Measurements from ENCODE around the gene EML6.

The EML6 gene

DNA sequence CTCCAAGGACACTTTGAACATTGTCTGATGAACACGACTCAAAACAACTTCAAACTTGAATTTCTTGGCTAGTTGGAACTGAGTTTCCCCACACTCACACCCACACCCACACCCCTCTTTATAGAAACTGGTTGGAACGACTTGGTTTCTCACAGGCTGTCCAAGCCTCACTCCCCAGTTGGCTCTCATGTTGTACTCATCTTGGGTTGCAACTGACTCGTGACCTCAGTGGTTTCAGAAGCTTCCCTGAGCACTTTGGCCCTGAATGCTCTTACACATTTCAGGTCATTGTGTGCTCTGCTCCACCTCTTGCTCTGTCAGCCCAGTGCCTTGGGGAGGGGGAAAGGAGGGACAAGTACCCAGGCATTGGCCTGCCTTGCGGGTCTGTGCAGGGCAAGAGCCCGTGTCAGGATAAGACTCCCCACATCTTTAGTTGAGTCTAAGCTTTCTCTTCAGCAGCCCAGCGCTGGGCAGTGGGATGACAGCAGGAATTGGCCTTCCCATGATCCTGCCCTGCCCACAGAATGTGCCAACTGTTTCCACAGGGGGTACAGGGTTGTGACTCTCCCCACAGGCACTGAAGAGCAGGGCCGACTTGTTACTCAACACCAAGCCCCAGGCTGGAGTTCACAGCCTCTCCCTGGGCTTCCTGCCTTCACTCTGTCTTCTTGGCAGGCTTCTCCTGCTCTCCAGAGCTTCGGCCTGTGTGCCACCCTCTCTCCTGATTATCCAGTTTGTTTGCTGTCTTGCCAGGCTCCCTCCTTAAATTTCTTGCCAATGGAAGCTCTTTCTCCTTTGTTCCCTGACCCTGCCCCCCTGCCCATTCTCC is 222.1 kb downstream of the EML6 start:
- DNase-seq (ENCODE audit: low read depth, low spot score) = no peak

DNA sequence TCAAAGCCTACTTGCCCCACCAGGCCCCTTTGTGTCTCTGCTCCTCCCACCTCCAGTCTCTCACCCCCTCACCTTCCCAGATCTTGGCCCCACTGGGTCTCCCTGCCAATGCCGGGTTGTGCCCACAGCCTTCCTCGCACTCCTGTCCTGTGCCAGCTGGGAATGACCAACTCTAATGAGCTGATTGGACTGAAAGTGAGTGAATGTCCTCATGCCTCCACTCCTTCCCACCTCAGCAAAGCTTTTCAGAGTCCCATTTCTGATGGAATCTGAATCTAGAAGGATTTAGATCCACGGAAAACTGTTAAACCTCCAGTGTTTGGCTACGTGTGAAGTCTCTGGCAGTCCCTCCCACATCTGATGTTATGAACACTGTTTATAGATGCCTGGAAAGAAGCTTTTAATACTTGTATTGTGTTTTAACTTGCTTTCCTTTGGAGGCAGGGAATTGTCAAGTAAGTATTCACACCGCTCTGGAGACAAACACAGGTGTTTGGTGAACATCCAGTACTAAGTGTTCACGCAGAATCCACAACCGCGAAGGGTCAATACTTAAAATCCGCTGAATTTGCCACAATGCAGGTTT is 222.9 kb downstream of the EML6 start:
- no peak for DNase-seq (ENCODE audit: low read depth, low spot score)

DNA sequence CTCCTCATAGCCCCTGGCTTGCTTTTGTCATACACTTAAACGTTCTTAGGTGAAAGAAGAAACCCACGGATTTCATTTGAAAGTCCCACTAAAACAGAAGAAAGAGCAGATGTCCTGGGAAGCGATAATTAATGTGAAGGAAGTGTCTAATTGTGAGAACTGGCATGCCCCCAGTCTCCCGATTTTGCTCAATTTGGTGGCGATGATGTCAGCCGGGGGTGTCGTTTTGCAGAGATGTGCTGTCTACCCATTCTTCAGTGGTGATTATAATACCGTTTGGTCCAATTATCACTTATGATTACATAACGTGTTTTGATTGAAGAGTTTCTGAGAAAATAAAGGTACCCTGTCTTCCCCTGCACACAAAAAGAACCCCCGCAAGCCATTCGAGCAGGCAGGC is 223.7 kb downstream of the EML6 start:
- DNase-seq (ENCODE audit: low read depth, low spot score) = no peak

DNA sequence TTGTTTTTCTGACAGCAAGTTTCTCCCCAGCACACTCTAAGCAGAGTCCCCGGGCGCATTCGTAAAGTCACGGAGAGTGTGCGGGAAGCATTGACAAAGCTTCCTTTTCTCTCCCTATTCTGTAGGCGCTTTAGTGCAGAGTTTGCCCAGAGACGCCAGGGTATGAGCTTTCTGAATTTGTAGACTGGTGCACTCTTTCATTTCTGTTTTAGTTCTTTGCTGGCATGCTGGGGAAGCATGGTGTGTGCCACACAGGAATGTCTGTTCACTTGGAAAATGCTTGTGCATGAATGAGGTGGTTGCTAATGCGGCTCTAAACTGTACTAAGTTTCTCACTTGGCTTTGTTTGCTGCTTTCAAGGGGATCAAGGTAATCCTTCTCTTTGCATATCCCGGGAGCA is 224.2 kb downstream of the EML6 start:
- DNase-seq (ENCODE audit: low read depth, low spot score) = no peak

DNA sequence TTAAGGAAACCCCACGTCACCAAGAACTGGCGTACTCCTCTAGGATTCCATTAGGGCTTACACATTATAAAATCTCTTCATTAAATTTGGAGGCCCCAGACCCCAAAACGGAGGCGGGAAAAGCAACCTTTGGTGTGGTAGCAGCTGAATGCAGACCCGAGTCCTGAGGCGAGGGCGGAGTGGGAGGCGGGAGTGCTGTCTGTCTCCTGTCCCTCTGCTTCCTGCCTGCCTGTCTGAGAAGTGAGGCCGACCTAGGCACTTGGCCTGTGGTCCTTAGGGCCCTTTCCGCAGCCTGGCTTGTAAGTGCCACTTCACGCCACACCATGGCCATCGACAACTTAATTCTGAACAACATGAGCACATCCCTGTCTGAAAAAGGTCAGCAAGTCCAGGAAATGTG is 224.7 kb downstream of the EML6 start:
- DNase-seq (ENCODE audit: low read depth, low spot score) = no peak

DNA sequence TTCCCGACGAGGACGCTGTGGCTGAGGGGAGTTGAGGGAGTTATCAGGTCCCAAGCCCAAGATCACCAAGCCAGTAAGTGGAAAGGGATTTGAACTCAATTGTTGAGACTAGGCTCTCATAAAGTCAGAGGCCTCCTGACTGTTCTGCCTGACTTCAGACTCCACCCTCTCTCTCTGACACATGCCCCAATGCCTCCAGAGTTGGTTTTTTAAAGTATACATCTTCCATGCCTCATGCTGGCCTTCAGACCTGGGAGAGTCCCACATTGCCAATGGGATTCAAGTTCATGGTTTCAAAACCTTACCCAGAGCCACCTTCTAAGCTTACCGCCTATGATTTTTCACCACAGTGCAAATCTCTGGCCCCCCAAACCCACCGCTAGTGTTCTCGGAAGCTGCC is 226.0 kb downstream of the EML6 start:
- no peak for DNase-seq (ENCODE audit: low read depth, low spot score)

DNA sequence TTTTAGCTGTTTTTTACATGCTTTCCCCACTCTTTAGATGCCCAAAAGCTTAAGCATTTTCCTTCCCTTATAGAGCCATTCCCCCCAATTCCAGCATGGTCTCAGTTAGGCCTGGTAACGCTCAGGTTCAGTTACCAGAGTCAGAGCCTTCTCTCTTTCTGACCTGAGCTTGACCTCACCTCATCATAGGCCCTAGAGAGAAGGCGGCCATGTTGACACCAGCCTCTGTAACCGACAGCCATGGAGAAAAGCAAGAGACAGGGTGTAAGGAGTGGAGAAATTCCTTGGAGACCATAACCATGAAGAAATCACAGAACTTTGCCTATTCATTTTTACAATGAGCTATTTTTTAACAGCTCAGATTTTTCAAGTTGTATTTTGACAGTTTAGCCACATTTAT is 227.3 kb downstream of the EML6 start:
- no peak for DNase-seq (ENCODE audit: low read depth, low spot score)

DNA sequence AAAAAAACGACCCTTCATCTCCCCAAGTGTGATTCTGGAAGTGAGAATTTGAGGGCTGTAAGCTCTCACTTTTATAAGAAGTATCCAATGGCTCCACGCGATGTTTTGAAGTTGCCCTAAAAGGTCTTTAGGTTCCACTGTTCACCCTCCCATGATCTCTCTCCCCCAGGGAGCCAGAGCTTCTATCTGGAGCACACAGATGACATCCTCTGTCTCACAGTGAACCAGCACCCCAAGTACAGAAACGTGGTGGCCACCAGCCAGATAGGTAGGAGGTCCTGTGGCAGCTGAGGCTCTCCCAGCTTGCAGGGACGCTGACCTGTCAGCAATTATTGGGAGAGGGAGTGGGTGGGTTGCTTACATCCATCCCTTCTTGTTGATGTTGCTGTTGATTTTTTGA is 229.0 kb downstream of the EML6 start:
- no peak for DNase-seq (ENCODE audit: low read depth, low spot score)

DNA sequence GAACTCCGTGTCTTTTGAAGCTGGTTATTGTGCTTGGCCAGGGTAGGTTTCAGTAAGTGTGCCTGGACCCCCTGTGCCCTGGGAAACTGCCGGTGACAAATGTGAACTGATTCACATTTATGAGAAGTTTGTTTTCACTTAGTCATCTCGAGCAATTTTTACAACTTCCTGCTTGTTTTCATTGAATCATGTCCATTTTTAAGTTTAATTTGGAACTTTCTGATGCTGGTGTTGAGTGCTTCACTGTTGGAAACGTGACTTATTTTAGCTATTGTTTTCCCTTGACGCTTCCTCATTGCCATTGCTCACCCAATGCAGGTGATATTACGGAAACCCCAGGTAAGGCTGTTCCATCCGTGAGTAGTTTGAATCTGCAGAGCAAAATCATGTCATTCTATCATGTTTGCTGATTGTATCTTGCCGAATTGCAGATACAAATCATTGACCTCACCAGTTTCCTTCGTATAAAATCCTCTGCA is 229.6 kb downstream of the EML6 start:
- DNase-seq (ENCODE audit: low read depth, low spot score) = no peak

DNA sequence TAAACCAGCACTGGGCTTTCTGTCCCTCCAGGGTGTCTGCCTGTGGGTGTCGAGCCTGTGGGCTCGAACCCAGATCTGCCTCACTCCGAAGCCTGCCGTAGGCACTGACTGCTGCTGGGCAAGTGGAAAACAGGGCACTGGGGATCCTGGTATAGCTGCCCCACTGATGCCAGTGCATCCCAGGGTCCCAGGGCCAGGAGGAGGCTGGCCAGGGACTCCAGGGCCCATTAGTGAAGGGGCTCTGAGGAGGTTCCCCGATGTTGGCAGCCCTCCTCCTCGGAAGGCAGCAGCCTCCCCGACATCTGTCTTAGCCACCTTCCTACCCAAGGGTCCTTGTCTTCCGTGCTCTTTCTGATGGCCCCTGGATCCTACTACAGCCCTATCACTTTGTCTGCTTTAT is 230.7 kb downstream of the EML6 start:
- DNase-seq (ENCODE audit: low read depth, low spot score) = no peak

DNA sequence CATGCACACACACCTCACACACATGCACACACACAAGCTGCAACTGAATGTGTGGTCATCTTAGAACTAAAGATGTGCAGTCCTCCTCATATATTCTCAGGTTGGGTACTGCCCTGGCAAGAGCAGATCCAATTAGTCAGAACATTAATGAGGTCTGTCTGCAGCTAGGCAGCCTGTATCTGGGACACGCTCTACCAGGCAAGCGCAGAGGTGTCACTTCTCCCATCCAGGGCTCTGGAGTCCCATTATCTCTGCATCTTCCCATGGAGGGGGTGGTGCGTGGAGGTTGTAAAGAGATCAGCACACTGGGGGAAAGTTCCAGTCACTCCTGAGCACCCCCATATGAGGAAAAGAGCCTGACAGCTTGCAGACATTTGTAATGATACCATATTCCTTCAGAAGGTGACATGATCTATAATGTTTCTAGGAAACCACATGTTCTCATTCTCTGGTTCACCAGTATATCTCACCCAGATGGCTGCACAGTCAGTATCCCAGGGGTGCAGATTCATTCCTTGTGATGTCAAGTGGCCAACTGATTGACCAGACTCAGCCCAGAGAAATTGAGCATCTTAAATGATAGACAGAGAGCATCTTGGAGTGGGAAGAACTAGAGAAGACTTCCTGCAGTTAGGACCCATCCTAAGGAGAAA is 231.4 kb downstream of the EML6 start:
- no peak for DNase-seq (ENCODE audit: low read depth, low spot score)

DNA sequence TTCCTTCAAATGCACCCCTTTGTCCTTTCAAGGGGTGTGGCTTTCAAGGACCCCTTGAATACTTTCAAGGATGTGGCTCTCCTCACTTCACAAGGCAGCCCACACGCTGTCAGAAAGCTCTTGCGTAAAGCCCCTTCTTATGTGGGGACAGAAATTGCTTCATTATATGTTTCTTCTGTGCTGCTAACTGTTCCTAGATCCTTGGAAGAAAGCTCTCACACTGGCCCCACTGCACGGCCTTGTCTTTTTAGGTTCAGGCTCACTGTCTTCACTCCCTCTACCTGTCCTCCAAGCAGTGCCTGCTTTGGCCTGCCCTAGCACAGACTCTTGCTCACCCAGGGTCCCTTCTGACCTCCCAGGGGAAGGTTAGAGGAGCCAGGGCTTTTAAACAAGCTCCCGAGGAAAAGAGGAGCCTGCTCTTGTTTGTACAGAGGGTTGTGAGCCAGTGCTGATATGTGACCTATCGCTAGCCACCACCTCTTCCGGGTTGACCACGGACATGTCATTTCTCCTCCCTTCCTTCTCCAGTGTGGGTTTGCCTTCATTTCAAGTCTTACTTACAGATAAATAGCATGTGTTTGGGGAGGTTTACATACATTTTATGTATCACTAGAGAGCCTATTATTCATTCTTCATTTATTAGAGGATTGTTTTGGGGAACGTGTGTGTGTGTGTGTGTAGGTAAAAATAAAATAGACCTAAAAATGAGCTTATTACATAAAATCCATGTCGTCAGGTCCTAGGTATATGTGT is 232.1 kb downstream of the EML6 start:
- no peak for DNase-seq (ENCODE audit: low read depth, low spot score)

DNA sequence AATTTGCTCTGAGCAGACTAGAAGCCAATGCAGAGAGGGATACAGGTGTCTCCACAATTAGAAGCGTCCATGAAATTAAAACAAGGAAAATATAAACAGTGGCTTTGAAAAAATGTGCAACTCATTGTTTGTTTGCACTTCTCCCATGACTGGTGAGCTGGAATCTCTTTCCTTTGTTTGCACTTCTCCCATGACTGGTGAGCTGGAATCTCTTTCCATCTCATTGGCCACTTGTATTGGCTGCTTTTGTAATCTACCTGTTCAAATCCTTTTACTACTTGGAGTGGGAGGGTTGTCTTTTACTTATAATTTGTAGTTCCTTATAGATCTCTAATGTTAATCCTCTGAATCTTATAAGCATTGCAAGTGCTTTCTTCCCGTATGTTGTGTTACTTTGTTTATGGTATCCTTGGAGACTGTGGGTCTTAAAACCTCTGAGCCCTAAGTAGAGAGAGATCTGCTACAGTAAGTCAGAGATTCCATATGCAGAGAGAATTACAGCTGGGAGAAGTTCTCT is 232.7 kb downstream of the EML6 start:
- no peak for DNase-seq (ENCODE audit: low read depth, low spot score)

DNA sequence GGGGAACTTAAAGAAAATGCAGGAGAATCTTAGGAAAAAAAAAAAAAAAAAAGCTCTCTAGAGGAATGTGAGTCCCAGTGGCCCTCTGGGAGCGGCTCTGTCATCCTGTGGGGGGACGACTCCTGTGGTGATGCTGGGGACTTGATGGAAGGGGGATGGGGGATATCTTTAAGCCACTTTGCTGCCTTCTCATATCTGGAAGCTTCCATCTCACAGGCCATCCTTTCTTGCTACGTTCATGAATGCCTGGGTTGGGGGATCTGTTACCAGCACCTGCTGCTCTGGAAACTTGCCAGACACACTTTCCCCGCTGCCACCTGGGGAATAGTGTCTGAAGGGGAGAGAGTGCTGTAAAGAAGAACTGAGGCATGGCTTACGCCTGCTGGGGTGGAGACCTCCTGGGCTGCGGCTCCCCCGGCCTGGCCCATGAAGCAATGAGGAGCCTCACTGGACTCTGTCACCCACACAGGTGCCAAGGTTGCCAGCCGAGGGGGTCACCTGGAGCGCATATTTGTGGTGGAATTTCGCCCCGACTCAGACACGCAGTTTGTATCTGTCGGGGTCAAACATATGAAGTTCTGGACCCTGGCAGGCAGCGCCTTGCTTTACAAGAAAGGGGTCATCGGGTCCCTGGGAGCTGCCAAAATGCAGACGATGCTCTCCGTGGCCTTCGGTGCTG is 234.0 kb downstream of the EML6 start:
- no peak for DNase-seq (ENCODE audit: low read depth, low spot score)

DNA sequence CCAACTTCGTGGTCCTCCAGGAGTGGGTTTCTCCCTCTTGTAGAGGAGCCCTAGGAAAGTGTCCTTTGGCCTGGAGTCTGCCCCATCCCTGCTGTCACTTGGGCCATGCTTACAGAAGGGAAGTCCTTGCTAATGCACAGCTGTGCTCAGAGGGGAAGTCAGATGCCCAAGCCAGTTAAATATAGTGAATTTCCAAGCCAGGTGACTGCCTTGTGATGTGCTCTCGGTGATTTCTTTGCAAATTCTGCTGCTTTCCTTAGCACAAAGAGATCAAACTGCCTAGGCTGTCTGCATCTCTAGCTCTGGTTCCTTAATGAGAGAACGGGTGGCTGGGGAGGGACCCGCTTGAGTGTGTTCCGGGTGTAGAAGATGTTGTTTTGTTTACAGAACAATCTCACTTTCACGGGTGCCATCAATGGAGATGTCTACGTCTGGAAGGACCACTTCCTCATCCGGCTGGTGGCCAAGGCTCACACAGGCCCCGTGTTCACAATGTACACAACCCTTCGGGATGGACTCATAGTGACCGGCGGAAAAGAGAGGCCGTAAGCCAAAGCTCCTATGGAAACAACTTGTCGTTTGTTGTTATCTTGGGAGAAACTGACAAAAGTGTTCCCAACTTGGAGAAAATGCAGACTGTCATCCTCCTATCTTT is 235.4 kb downstream of the EML6 start:
- no peak for DNase-seq (ENCODE audit: low read depth, low spot score)

DNA sequence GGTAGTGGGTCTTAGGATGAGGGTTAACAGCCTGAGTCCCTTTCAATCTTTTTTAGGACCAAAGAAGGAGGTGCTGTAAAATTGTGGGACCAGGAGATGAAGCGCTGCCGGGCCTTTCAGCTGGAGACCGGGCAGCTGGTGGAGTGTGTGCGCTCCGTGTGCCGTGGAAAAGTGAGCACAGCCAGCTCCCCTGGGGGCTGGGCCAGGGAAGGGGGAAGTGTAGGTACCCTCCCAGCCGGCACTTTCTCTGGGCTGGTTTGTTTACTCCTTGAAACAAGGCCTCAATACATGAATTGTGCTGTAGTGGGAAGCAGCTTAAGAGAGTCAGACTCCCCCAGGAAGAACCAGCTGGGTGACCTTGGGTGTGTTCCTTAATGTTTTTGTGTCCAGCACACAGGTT is 236.7 kb downstream of the EML6 start:
- DNase-seq (ENCODE audit: low read depth, low spot score) = no peak

DNA sequence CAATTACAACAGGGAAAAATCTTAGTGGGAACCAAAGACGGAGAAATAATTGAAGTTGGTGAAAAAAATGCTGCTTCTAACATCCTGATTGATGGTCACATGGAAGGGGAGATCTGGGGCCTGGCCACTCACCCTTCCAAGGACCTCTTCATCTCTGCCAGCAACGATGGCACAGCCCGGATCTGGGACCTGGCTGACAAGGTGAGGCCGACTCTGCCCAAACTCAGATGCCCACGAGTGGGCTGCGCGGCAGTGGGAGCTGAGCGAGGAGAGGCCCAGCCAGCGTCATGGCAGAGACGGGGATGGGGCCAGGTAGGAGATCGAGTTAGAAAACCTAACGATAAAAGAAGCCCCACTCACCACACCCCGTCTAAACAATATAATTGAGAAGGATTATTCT is 239.0 kb downstream of the EML6 start:
- DNase-seq (ENCODE audit: low read depth, low spot score) = no peak

DNA sequence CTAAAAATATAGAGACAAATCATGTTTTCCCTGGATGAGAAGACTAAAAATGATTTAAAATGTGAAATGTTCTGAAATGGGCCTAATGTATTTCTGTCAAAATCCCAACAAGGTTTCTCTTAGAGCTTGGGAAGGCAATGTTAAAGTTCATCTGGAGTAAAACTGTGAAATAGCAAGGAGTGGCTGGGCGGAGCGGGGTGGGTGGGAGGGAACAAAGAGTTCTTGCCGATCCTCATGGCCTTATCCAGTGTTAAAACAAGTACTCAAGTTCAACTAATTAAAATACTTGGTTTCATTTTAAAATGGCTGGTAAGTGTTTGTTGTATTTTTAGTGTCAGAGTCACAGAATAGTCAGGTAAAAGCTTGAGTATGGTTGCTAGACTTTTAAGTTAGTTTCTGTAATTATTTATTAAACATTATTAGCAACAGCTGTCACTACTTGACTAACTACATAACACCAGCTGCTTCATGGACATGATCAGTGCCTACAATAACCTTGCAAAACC is 239.5 kb downstream of the EML6 start:
- no peak for DNase-seq (ENCODE audit: low read depth, low spot score)

DNA sequence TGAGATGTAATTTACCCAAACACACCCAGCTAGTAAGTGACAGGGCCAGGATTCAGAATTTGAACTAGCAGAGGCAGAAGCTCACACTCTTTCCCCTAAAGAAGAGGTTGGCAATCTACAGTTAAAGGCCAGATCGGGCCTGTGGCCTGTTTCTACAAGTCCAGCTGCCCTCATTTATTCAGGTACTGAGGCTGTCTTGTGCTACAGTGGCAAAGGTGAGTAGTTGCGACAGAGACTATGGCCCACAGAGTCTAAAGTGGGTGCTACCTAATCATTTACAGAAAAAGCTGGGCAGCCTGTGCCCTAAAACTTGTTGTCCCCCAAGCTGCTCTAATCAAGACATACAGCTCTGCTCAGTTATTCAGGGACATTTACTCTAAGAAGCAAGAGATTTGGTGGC is 240.0 kb downstream of the EML6 start:
- no peak for DNase-seq (ENCODE audit: low read depth, low spot score)

DNA sequence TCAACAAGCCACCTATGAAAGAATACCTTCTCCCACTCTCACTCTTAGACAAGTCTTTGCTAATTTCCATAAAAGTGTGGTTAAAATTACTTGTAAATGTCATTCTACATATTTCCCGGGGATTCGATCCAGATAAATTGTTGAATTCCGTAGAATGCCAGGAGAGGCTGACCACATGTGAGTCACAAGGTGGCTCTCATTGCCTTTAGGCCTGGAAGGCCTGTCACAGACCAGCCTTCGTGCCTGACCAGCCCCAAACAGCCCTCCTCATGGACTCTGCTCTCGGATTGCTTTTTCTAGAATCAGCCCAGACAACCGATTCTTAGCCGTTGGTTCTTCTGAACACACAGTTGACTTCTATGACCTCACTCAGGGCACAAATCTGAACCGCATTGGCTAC is 240.8 kb downstream of the EML6 start:
- DNase-seq (ENCODE audit: low read depth, low spot score) = no peak

DNA sequence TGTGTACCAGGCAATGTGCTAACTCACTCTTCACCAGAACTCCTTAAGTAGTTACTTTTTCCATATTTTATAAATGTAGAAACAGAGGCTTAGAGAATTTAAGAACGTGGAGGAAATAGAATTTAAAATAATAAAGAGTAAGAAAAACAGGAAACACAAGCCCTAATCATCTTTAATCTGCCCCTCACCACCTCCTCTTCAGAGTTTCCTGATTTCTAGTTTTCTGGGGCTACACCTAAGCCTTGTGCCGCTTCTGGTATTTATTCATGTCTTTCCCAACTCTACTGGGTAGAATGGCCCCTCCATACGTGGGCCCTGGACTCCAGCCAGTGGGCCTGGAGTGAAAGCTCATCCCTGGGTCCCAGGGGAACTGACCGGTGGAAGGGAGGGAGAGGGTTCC is 241.4 kb downstream of the EML6 start:
- DNase-seq (ENCODE audit: low read depth, low spot score) = no peak

All from activated naive CD8-positive, alpha-beta T cell treated with anti-CD3 and anti-CD28 coated beads, Interleukin-2, amount 50 U/mL, for 16 hours (primary cell).